Measurements from ENCODE around the gene WFDC2.

The WFDC2 gene, protein sequence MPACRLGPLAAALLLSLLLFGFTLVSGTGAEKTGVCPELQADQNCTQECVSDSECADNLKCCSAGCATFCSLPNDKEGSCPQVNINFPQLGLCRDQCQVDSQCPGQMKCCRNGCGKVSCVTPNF

DNA sequence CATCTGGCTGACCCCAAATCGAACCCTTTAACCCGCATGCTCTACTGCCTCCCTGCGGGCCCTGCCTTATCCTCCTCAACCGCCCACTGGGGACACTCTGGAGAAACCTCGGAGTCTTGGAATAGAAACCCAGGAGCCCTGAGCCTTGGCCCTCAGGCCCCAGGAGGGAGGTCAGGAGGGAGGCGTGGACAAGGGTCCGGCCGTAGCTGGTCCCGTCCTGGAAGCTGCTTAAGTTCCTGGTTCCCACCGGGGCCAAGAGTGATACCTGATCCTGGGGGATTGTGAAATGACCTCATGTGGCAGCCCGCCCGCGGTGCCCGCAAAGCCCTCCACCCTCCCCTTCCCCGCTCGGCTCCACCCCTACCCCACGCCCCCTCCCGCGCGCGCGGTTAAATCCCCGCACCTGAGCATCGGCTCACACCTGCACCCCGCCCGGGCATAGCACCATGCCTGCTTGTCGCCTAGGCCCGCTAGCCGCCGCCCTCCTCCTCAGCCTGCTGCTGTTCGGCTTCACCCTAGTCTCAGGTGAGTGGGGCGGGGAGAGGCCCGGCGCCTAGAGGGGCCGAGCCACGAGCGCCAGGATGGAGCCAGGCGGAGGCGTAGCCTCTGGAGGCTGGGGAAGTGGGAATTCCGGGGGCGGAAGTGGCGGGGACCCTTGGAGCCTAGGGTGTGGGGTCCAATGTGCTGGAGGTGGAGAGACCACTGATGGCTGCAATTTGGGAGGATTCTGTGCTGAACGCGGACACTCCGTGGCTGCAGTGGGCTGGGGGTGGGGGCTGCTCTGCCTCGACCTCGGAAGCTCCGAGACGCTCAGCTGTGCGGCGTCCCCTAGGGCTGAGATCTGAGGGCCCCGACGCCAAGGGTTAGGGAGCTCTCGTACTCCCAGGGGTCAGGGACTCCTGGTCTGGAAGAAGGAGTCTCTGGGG is at the start of gene WFDC2:
TSS of gene WFDC2 (plus strand) at position 418 of the 926 bp plus-strand sequence. CDS start at position 447, 29 bp downstream.
- Mint-ChIP-seq H3K27ac (peak within 1 kb of the TSS; percentile 39), H3K36me3 (ENCODE audit: low read depth) (peaks cover 10% of the 10 kb centered on the region), H3K9me3 (peaks cover 9% of the 10 kb centered on the region), H3K27me3 (ENCODE audit: low read depth, poor library complexity) (peaks cover 42% of the 10 kb centered on the region), H3K4me1 (peaks cover 23% of the 10 kb centered on the region), H3K4me3 (peak within 1 kb of the TSS; percentile 82)
- TF ChIP-seq, protein P1, sequence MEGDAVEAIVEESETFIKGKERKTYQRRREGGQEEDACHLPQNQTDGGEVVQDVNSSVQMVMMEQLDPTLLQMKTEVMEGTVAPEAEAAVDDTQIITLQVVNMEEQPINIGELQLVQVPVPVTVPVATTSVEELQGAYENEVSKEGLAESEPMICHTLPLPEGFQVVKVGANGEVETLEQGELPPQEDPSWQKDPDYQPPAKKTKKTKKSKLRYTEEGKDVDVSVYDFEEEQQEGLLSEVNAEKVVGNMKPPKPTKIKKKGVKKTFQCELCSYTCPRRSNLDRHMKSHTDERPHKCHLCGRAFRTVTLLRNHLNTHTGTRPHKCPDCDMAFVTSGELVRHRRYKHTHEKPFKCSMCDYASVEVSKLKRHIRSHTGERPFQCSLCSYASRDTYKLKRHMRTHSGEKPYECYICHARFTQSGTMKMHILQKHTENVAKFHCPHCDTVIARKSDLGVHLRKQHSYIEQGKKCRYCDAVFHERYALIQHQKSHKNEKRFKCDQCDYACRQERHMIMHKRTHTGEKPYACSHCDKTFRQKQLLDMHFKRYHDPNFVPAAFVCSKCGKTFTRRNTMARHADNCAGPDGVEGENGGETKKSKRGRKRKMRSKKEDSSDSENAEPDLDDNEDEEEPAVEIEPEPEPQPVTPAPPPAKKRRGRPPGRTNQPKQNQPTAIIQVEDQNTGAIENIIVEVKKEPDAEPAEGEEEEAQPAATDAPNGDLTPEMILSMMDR (IDR thresholded peaks at IDR 0.05): no peak
- peak; percentile 68 for DNase-seq

DNA sequence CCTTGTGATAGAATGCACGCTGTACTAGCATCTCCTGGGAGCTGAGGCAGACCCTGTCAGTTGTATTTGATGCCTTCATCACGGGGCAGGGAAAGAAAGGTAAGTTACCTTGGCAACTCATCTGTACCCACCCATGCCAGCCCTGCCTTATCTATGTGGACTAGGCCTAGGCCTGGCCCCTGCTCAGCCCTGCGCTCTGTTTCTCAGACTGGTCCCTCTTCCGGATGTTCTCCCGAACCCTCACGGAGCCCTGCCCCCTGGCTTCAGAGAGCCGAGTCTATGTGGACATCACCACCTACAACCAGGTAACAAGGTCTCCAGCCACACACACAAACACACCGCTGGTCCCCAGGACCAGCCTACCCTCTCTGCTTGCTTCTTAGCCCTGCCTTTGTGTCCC is 49.4 kb upstream of the WFDC2 start:
- H3K36me3 Mint-ChIP-seq (ENCODE audit: low read depth): peaks cover 25% of the 10 kb centered on the region
- no peak overlapping the region for H3K27ac Mint-ChIP-seq
- TF ChIP-seq, protein P1 (IDR thresholded peaks at IDR 0.05): no peak
- no peak overlapping the region for H3K4me3 Mint-ChIP-seq
- H3K9me3 Mint-ChIP-seq: no peaks in the 10 kb centered on the region
- H3K27me3 Mint-ChIP-seq (ENCODE audit: low read depth, poor library complexity): peaks cover 7% of the 10 kb centered on the region
- peaks cover 21% of the 10 kb centered on the region for H3K4me1 Mint-ChIP-seq
- no peak for DNase-seq

DNA sequence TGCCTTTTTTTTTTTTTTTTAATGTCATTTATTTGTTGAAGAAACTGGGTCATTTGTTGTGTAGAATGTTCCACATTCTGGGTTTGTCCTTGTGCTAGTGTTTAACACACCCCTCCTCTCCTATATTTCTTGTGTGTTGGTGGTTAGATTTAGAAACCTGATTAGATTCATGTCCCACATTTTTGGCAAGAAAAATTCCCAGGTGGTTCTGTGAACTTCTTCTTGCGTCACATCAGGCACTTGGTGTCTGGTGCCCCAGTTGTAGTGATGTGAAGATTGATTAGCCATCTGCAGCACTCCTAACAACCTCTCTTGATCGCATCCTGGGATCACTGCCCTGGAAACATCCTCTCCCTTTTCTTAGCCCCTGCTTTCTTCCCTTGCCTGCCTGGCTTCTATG is 45.9 kb upstream of the WFDC2 start:
- no peak overlapping the region for H3K4me3 Mint-ChIP-seq
- TF ChIP-seq, protein P1 (IDR thresholded peaks at IDR 0.05): no peak
- no peaks in the 10 kb centered on the region for H3K4me1 Mint-ChIP-seq
- peaks cover 3% of the 10 kb centered on the region for H3K27me3 Mint-ChIP-seq (ENCODE audit: low read depth, poor library complexity)
- no peaks in the 10 kb centered on the region for H3K9me3 Mint-ChIP-seq
- H3K27ac Mint-ChIP-seq: peak overlapping the region; percentile 10
- H3K36me3 Mint-ChIP-seq (ENCODE audit: low read depth): peaks cover 28% of the 10 kb centered on the region
- no peak for DNase-seq

DNA sequence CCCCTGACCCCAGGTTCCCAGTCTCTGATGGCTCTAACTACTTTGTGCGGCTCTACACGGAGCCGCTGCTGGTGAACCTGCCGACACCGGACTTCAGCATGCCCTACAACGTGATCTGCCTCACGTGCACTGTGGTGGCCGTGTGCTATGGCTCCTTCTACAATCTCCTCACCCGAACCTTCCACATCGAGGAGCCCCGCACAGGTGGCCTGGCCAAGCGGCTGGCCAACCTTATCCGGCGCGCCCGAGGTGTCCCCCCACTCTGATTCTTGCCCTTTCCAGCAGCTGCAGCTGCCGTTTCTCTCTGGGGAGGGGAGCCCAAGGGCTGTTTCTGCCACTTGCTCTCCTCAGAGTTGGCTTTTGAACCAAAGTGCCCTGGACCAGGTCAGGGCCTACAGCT is 44.0 kb upstream of the WFDC2 start:
- H3K36me3 Mint-ChIP-seq (ENCODE audit: low read depth): peaks cover 22% of the 10 kb centered on the region
- no peak for DNase-seq
- TF ChIP-seq, protein P1 (IDR thresholded peaks at IDR 0.05): no peak
- no peak overlapping the region for H3K27ac Mint-ChIP-seq
- H3K4me3 Mint-ChIP-seq: no peak overlapping the region
- peaks cover 3% of the 10 kb centered on the region for H3K27me3 Mint-ChIP-seq (ENCODE audit: low read depth, poor library complexity)
- no peaks in the 10 kb centered on the region for H3K4me1 Mint-ChIP-seq
- H3K9me3 Mint-ChIP-seq: no peaks in the 10 kb centered on the region

DNA sequence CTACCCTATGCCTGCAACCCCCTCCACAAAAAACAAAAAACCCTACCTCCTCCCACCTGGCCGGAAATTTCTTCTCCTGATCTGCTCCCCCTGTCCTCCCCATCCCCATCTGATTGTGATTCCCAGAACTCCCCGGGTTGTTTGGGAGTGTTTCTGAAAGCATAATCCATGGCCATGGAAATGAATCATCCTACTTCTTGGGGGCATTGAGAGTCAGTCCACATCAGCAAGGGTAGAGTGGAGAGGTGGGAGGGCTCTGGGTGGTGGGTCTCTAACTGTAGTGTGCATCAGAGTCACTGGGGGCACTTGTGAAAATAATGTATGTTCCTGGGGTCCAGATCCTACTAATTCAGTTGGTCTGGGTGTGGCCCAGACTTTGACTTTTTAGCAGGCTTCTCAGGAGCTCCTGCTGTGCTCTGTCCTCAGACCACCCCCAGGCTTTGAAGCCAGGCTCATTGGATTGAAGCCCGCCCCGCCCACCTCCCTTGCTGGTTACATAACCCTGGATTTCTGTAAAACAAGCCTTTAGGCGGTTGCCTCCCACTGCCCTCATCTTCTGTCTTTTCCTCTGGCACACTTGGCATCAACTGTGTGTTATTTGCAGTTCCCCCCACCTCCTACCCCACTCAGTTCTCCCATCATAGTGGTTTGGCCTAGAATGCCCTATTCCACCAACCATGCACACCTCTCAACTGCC is 43.1 kb upstream of the WFDC2 start:
- Mint-ChIP-seq H3K36me3 (ENCODE audit: low read depth) (peaks cover 18% of the 10 kb centered on the region), H3K4me1 (no peaks in the 10 kb centered on the region), H3K9me3 (no peaks in the 10 kb centered on the region), H3K4me3 (no peak overlapping the region), H3K27ac (peak overlapping the region; percentile 82), H3K27me3 (ENCODE audit: low read depth, poor library complexity) (peaks cover 3% of the 10 kb centered on the region)
- no peak for DNase-seq
- TF ChIP-seq, protein P1 (IDR thresholded peaks at IDR 0.05): no peak
